SK-N-SH treated with all-trans-retinoic acid at 6 μM for 48 hours (cell line): ENCODE measurements around the gene ICE1.

Experiments
- ATAC-seq: fragments of 200-7000 bp; cut with Tn5 transposase; 3 replicates; pipeline ENCODE4 v1.9.1; 2020; ENCODE audit warnings: mild to moderate bottlenecking, moderate library complexity
- ARNTL ChIP-seq: fragments of 450-650 bp; formaldehyde crosslinking; IDR thresholded peaks from 2 replicates; pipeline ENCODE4 v1.5.0; 2020; ENCODE audit warnings: low read depth, mild to moderate bottlenecking, moderate library complexity, borderline replicate concordance
- BACH2 ChIP-seq: fragments of 250-450 bp; sonication (Bioruptor Pico); IDR thresholded peaks from 2 replicates; pipeline ENCODE4 v1.9.0; 2021; ENCODE audit warnings: mild to moderate bottlenecking, borderline replicate concordance
- CSDC2 ChIP-seq: fragments of 250-450 bp; sonication (Bioruptor Pico); IDR thresholded peaks from 2 replicates; pipeline ENCODE4 v1.5.0; 2020; ENCODE audit warnings: mild to moderate bottlenecking, moderate library complexity
- ESRRG ChIP-seq: fragments of 250-450 bp; sonication (Bioruptor Pico); IDR thresholded peaks from 2 replicates; pipeline ENCODE4 v1.6.1; 2021; ENCODE audit warnings: mild to moderate bottlenecking
- GLIS3 ChIP-seq: fragments of 250-450 bp; sonication (Bioruptor Pico); IDR thresholded peaks from 2 replicates; pipeline ENCODE4 v1.5.0; 2020; ENCODE audit warnings: mild to moderate bottlenecking, moderate library complexity
- ISL1 ChIP-seq: fragments of 250-450 bp; sonication (Bioruptor Pico); IDR thresholded peaks from 2 replicates; pipeline ENCODE4 v2.1.2; 2022; ENCODE audit warnings: mild to moderate bottlenecking, moderate library complexity
- OSR1 ChIP-seq: fragments of 250-450 bp; sonication (Bioruptor Pico); IDR thresholded peaks from 2 replicates; pipeline ENCODE4 v1.8.0; 2022; ENCODE audit warnings: moderate library complexity, mild to moderate bottlenecking, inconsistent platforms
- POU6F1 ChIP-seq: fragments of 250-450 bp; sonication (Bioruptor Pico); IDR thresholded peaks from 2 replicates; pipeline ENCODE4 v1.8.0; 2021; ENCODE audit warnings: low read depth, mild to moderate bottlenecking, moderate library complexity, borderline replicate concordance
- RARB ChIP-seq: fragments of 250-450 bp; sonication (Bioruptor Pico); IDR thresholded peaks from 2 replicates; pipeline ENCODE4 v1.8.0; 2021; ENCODE audit warnings: mild to moderate bottlenecking, moderate library complexity
- SNAI2 ChIP-seq: fragments of 250-450 bp; sonication (Bioruptor Pico); IDR thresholded peaks from 2 replicates; pipeline ENCODE4 v1.5.0; 2020; ENCODE audit warnings: mild to moderate bottlenecking, moderate library complexity
- TCF4 ChIP-seq: fragments of 250-450 bp; sonication (Bioruptor Pico); IDR thresholded peaks from 2 replicates; pipeline ENCODE4 v1.8.0; 2021; ENCODE audit warnings: mild to moderate bottlenecking, moderate library complexity, borderline replicate concordance
- TOX ChIP-seq: fragments of 250-450 bp; sonication (Bioruptor Pico); IDR thresholded peaks from 2 replicates; pipeline ENCODE4 v1.8.0; 2021; ENCODE audit warnings: mild to moderate bottlenecking, moderate library complexity, borderline replicate concordance
- ZC3H10 ChIP-seq: fragments of 250-450 bp; sonication (Bioruptor Pico); IDR thresholded peaks from 2 replicates; pipeline ENCODE4 v1.5.1; 2021; ENCODE audit warnings: mild to moderate bottlenecking, moderate library complexity
- ZFP3 ChIP-seq: fragments of 250-450 bp; sonication (Bioruptor Pico); IDR thresholded peaks from 2 replicates; pipeline ENCODE4 v1.5.0; 2020; ENCODE audit warnings: mild to moderate bottlenecking, moderate library complexity
- ZFP30 ChIP-seq: fragments of 450-650 bp; formaldehyde crosslinking; IDR thresholded peaks from 2 replicates; pipeline ENCODE4 v1.5.0; 2022; ENCODE audit warnings: mild to moderate bottlenecking, moderate library complexity
- ZNF565 ChIP-seq: fragments of 450-650 bp; formaldehyde crosslinking; conservative IDR thresholded peaks from 2 replicates; pipeline ENCODE4 v1.5.0; 2020; ENCODE audit warnings: low read depth, mild to moderate bottlenecking, moderate library complexity
- ZNF70 ChIP-seq: fragments of 450-650 bp; formaldehyde crosslinking; IDR thresholded peaks from 2 replicates; pipeline ENCODE4 v1.5.0; 2020; ENCODE audit warnings: mild to moderate bottlenecking, moderate library complexity
- ZNF8 ChIP-seq: fragments of 450-650 bp; formaldehyde crosslinking; IDR thresholded peaks from 2 replicates; pipeline ENCODE4 v1.5.0; 2020; ENCODE audit warnings: mild to moderate bottlenecking, moderate library complexity
- TF ChIP-seq, protein P1 (sequence below): fragments of 250-450 bp; sonication (Bioruptor Pico); IDR thresholded peaks from 2 replicates; pipeline ENCODE4 v1.5.1; 2021; ENCODE audit warnings: mild to moderate bottlenecking, moderate library complexity
- TF ChIP-seq, protein P2 (sequence below): fragments of 250-450 bp; sonication (Bioruptor Pico); IDR thresholded peaks from 2 replicates; pipeline ENCODE4 v1.5.1; 2020; ENCODE audit warnings: low read depth, mild to moderate bottlenecking, moderate library complexity
- TF ChIP-seq, protein P3 (sequence below): fragments of 250-450 bp; sonication (Bioruptor Pico); IDR thresholded peaks from 2 replicates; pipeline ENCODE4 v1.8.0; 2020; ENCODE audit warnings: mild to moderate bottlenecking, moderate library complexity, borderline replicate concordance

Gene ICE1

DNA sequence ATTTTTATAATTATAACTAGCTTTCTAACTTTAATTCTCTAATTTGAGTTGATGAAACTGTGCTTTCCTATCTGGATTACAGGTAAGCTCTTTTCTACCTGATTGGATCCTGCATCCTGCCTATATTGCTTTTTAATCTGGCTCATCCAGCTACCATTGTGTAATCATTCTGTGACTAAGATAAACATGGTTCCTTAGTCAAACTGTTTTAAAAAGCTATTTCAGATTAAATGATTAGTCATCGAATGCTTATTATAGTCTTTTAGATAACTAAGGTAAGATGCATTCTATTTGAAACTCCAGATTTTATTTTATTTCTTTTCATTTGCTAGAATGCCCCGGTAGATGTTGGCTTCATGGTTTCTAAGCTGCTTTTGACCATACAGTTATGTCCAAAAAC, 50.7 kb downstream of the ICE1 start:
- TF ChIP-seq ZFP3 (CRISPR knock-in tag) (no peak), POU6F1 (CRISPR knock-in tag) (no peak), ESRRG (CRISPR knock-in tag) (no peak), ZNF70 (CRISPR knock-in tag) (no peak), ZNF565 (no peak), CSDC2 (CRISPR knock-in tag) (no peak), GLIS3 (CRISPR knock-in tag) (no peak), ZFP30 (no peak), TOX (CRISPR knock-in tag) (no peak), ZC3H10 (CRISPR knock-in tag) (no peak), OSR1 (CRISPR knock-in tag) (no peak), ARNTL (no peak), BACH2 (CRISPR knock-in tag) (no peak), ZNF8 (CRISPR knock-in tag) (no peak), ISL1 (no peak), SNAI2 (no peak), RARB (CRISPR knock-in tag) (no peak)
- TF ChIP-seq, protein P1, sequence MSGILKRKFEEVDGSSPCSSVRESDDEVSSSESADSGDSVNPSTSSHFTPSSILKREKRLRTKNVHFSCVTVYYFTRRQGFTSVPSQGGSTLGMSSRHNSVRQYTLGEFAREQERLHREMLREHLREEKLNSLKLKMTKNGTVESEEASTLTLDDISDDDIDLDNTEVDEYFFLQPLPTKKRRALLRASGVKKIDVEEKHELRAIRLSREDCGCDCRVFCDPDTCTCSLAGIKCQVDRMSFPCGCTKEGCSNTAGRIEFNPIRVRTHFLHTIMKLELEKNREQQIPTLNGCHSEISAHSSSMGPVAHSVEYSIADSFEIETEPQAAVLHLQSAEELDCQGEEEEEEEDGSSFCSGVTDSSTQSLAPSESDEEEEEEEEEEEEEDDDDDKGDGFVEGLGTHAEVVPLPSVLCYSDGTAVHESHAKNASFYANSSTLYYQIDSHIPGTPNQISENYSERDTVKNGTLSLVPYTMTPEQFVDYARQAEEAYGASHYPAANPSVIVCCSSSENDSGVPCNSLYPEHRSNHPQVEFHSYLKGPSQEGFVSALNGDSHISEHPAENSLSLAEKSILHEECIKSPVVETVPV (CRISPR knock-in tag), result no peak
- TF ChIP-seq, protein P2, sequence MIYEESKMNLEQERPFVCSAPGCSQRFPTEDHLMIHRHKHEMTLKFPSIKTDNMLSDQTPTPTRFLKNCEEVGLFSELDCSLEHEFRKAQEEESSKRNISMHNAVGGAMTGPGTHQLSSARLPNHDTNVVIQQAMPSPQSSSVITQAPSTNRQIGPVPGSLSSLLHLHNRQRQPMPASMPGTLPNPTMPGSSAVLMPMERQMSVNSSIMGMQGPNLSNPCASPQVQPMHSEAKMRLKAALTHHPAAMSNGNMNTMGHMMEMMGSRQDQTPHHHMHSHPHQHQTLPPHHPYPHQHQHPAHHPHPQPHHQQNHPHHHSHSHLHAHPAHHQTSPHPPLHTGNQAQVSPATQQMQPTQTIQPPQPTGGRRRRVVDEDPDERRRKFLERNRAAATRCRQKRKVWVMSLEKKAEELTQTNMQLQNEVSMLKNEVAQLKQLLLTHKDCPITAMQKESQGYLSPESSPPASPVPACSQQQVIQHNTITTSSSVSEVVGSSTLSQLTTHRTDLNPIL, result no peak
- TF ChIP-seq, all 23 proteins: peak for 0
- no peak for ATAC-seq

DNA sequence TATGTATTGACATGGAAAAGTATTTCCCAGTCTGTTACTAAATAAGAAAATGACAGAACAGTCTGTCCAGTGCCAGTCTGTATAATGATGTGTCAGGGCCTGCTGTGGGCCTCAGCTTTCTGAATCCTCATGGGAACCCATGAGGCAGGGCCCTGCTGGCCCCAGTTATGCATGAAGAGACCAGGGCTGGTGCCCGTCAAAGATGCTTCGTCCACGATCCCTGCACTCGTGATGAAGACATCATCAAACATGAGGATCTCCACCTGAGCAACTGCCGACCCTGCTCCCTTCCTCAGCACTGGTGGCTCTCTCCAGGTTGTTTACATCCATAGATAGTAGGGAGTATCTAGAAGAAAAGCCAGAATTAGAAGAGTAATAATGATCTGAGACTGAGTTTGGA, 52.5 kb downstream of the ICE1 start:
- TF ChIP-seq, protein P2, result no peak
- TF ChIP-seq ZNF565, result no peak
- TF ChIP-seq TCF4, result no peak
- TF ChIP-seq SNAI2, result no peak
- TF ChIP-seq OSR1 (CRISPR knock-in tag), result no peak
- no peak for TF ChIP-seq ZC3H10 (CRISPR knock-in tag)
- no peak for TF ChIP-seq ZNF70 (CRISPR knock-in tag)
- no peak for TF ChIP-seq TOX (CRISPR knock-in tag)
- TF ChIP-seq, protein P3, sequence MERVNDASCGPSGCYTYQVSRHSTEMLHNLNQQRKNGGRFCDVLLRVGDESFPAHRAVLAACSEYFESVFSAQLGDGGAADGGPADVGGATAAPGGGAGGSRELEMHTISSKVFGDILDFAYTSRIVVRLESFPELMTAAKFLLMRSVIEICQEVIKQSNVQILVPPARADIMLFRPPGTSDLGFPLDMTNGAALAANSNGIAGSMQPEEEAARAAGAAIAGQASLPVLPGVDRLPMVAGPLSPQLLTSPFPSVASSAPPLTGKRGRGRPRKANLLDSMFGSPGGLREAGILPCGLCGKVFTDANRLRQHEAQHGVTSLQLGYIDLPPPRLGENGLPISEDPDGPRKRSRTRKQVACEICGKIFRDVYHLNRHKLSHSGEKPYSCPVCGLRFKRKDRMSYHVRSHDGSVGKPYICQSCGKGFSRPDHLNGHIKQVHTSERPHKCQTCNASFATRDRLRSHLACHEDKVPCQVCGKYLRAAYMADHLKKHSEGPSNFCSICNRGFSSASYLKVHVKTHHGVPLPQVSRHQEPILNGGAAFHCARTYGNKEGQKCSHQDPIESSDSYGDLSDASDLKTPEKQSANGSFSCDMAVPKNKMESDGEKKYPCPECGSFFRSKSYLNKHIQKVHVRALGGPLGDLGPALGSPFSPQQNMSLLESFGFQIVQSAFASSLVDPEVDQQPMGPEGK (CRISPR knock-in tag), result no peak
- no peak for TF ChIP-seq ARNTL
- TF ChIP-seq CSDC2 (CRISPR knock-in tag), result no peak
- no peak for TF ChIP-seq GLIS3 (CRISPR knock-in tag)
- TF ChIP-seq POU6F1 (CRISPR knock-in tag), result no peak
- no peak for TF ChIP-seq ISL1
- TF ChIP-seq, protein P1 (CRISPR knock-in tag), result no peak
- no peak for ATAC-seq
